Measurements from ENCODE around the gene ANKRD16.
"Not testable (repeated sequence)": the region's sequence is repeated elsewhere in the genome, so short reads cannot be mapped to it uniquely, and the experiment has no call there.

ANKRD16 gene

GRCh38 chr10:5876181-5876768, 13.4 kb downstream of the ANKRD16 start:
- DNase-seq (ENCODE audit: low read depth, low spot score) = no peak

GRCh38 chr10:5873515-5873995, 16.1 kb downstream of the ANKRD16 start:
- DNase-seq (ENCODE audit: low read depth, low spot score) = no peak

GRCh38 chr10:5871596-5871995, 18.1 kb downstream of the ANKRD16 start:
- no peak for DNase-seq (ENCODE audit: low read depth, low spot score)

- no peak for DNase-seq (ENCODE audit: low read depth, low spot score)
These were observed 20.5 kb downstream of the ANKRD16 start for GRCh38 chr10:5869156-5869555.

GRCh38 chr10:5868383-5868782, 21.3 kb downstream of the ANKRD16 start:
- not testable (repeated sequence) for DNase-seq (ENCODE audit: low read depth, low spot score)

- not testable (repeated sequence) for DNase-seq (ENCODE audit: low read depth, low spot score)
These were observed 22.5 kb downstream of the ANKRD16 start for GRCh38 chr10:5867091-5867615.

GRCh38 chr10:5866451-5867081, 23.1 kb downstream of the ANKRD16 start:
- DNase-seq (ENCODE audit: low read depth, low spot score) = not testable (repeated sequence)

- DNase-seq (ENCODE audit: low read depth, low spot score) = not testable (repeated sequence)
These were observed 26.6 kb downstream of the ANKRD16 start for GRCh38 chr10:5862981-5863685.

GRCh38 chr10:5862360-5862961, 27.2 kb downstream of the ANKRD16 start:
- DNase-seq (ENCODE audit: low read depth, low spot score) = no peak

- no peak for DNase-seq (ENCODE audit: low read depth, low spot score)
These were observed 29.6 kb downstream of the ANKRD16 start for GRCh38 chr10:5860066-5860465.

- DNase-seq (ENCODE audit: low read depth, low spot score) = no peak
These were observed 30.9 kb downstream of the ANKRD16 start for GRCh38 chr10:5858811-5859210.

GRCh38 chr10:5856701-5857004, 33.0 kb downstream of the ANKRD16 start:
- DNase-seq (ENCODE audit: low read depth, low spot score) = no peak

- no peak for DNase-seq (ENCODE audit: low read depth, low spot score)
These were observed 33.6 kb downstream of the ANKRD16 start for GRCh38 chr10:5855979-5856700.

GRCh38 chr10:5854131-5854475, 35.6 kb downstream of the ANKRD16 start:
- no peak for DNase-seq (ENCODE audit: low read depth, low spot score)

GRCh38 chr10:5846667-5847066, 43.0 kb downstream of the ANKRD16 start:
- DNase-seq (ENCODE audit: low read depth, low spot score) = not testable (repeated sequence)

GRCh38 chr10:5844345-5845055, 45.2 kb downstream of the ANKRD16 start:
- DNase-seq (ENCODE audit: low read depth, low spot score) = no peak

GRCh38 chr10:5843686-5844344, 45.9 kb downstream of the ANKRD16 start:
- no peak for DNase-seq (ENCODE audit: low read depth, low spot score)

- no peak for DNase-seq (ENCODE audit: low read depth, low spot score)
These were observed 47.7 kb downstream of the ANKRD16 start for GRCh38 chr10:5841965-5842364.

GRCh38 chr10:5840314-5841307, 49.1 kb downstream of the ANKRD16 start:
- peak; percentile 29 for DNase-seq (ENCODE audit: low read depth, low spot score)
